NB4 (cell line): ENCODE measurements around the gene HSPG2.

Experiments
- DNase-seq: peaks from one replicate; pipeline ENCODE4 v3.0.0; 2010; ENCODE audit warnings: low read depth
- H3K4me3 ChIP-seq: one replicate; pipeline ENCODE4 v1.5.1; 2011; ENCODE audit warnings: mild to moderate bottlenecking, low read depth, low read length, moderate library complexity
- CTCF ChIP-seq: IDR thresholded peaks from one replicate; pipeline ENCODE4 v1.5.1; 2012; ENCODE audit warnings: low read depth, low read length
- MYC ChIP-seq: IDR thresholded peaks from 2 replicates; pipeline ENCODE4 v1.6.1; 2011; ENCODE audit warnings: low read depth, low read length
- POLR2A ChIP-seq: IDR thresholded peaks from 2 replicates; pipeline ENCODE4 v1.6.1; 2011; ENCODE audit warnings: mild to moderate bottlenecking; ENCODE audit not compliant: insufficient read length; ENCODE audit errors: extremely low read depth
- TF ChIP-seq, protein P1 (sequence below): IDR thresholded peaks from 2 replicates; pipeline ENCODE4 v1.6.1; 2011; ENCODE audit warnings: low read depth, low read length

HSPG2 gene

GRCh38 chr1:21868482-21868881 is 68.6 kb downstream of the HSPG2 start:
- no peak overlapping the region for H3K4me3 ChIP-seq
- TF ChIP-seq POLR2A, result no peak
- TF ChIP-seq CTCF, result no peak
- TF ChIP-seq, protein P1, sequence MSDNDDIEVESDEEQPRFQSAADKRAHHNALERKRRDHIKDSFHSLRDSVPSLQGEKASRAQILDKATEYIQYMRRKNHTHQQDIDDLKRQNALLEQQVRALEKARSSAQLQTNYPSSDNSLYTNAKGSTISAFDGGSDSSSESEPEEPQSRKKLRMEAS, result no peak
- TF ChIP-seq MYC, result no peak
- no peak for DNase-seq

- H3K4me3 ChIP-seq, result no peak overlapping the region
- no peak for DNase-seq
- TF ChIP-seq, protein P1, result no peak
- TF ChIP-seq CTCF (no peak), MYC (no peak), POLR2A (no peak)
Observed at GRCh38 chr1:21867451-21867996, 69.6 kb downstream of the HSPG2 start.

GRCh38 chr1:21866707-21867043 is 70.4 kb downstream of the HSPG2 start:
- TF ChIP-seq POLR2A (no peak), CTCF (no peak), MYC (no peak)
- TF ChIP-seq, protein P1, result no peak
- H3K4me3 ChIP-seq, result no peak overlapping the region
- DNase-seq, result no peak

DNA sequence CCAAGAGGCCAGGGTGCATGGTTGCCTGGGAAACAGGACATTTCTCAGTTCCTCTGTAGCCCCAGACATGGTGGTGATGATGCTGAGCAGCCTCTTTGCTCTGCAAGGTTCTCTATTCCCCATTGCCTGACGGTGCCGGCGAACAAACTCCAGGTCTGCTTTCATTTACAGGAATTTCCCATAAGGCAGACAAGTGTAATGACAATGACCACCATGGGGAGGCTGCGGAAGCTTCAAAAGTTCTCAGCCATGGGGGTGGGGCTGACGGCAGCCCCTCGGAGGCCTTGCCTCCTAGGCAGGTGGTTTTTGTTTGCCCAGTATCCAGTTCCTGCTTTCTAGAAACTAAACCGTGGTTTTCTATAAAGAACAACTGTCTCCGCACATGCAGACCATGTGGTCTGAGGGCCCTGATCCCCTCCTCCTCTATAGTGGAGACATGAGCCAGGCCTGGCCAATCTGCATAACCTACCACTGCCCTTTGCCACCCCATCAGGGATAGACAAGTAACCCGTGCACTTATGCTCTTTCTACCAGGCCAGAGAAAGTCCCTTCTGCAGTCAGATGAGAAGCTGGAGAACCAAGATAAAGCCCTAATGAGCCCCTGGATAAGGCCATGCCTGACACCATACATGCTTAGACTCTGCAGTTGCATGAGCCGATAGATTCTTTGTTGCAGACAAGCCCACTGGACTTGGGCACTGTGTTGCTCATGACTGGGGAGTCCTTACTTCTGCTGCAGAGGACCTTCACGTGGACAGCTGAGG is 71.0 kb downstream of the HSPG2 start:
- TF ChIP-seq POLR2A (no peak), MYC (peak; percentile 93)
- TF ChIP-seq, protein P1, result peak; percentile 96
- no peak overlapping the region for H3K4me3 ChIP-seq
- DNase-seq, result peak; percentile 74

DNA sequence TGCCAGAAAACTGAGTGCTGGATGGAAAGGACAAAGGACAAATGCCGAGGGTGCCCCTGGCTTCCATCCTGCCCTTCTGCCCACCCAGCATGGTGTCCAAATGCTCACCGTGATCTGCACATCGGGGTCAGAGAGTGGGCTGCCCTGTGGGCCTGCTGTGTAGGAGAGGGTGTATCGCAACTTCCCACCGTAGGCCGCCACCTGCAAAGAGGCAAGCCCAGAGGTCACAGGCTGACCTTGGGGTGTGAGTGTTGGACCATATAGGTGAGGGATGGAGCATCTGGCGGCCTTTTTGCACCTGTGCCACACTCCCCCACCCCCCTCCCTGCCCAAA is 71.5 kb downstream of the HSPG2 start:
- no peak overlapping the region for H3K4me3 ChIP-seq
- no peak for TF ChIP-seq CTCF
- TF ChIP-seq, protein P1, result no peak
- TF ChIP-seq POLR2A, result no peak
- TF ChIP-seq MYC, result no peak
- no peak for DNase-seq

GRCh38 chr1:21864730-21865129 is 72.4 kb downstream of the HSPG2 start:
- DNase-seq, result no peak
- TF ChIP-seq POLR2A (no peak), MYC (no peak)
- no peak overlapping the region for H3K4me3 ChIP-seq

GRCh38 chr1:21863981-21864380 is 73.1 kb downstream of the HSPG2 start:
- no peak for TF ChIP-seq POLR2A
- TF ChIP-seq, protein P1, result no peak
- TF ChIP-seq MYC, result no peak
- no peak for TF ChIP-seq CTCF
- DNase-seq, result no peak
- H3K4me3 ChIP-seq, result no peak overlapping the region
